ENCODE data around the gene NIPBL.
"Not testable (repeated sequence)": the region's sequence is repeated elsewhere in the genome, so short reads cannot be mapped to it uniquely, and the experiment has no call there.

Gene NIPBL

DNA sequence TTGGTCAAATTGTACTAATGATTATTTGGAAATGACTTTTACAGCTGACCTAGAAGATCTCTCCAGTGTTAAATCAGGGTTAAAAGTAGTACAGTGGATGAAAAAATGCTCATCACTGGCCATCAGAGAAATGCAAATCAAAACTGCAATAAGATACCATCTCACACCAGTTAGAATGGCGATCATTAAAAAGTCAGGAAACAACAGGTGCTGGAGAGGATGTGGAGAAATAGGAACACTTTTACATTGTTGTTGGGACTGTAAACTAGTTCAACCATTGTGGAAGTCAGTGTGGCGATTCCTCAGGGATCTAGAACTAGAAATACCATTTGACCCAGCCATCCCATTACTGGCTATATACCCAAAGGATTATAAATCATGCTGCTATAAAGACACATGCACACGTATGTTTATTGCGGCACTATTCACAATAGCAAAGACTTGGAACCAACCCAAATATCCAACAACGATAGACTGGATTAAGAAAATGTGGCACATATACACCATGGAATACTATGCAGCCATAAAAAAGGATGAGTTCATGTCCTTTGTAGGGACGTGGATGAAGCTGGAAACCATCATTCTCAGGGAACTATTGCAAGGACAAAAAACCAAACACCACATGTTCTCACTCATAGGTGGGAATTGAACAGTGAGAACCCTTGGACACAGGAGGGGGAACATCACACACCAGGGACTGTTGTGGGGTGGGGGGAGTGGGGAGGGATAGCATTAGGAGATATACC lies 15.7 kb downstream of the NIPBL start:
- H3K4me3 ChIP-seq (ENCODE audit: control insufficient read depth in 1 of 7, extremely low read depth in 1 of 7, insufficient read depth in 4 of 7, low read depth in 2 of 7, low read length in 6 of 7); DNase-seq; H3K9me3 ChIP-seq (ENCODE audit: control extremely low read depth in 1 of 5, control insufficient read depth in 4 of 5, insufficient read depth in 2 of 5, low read depth in 1 of 5, low read length in 4 of 5); H3K27ac ChIP-seq (ENCODE audit: insufficient read depth in 1 of 2, low read depth in 1 of 2, low read length in 2 of 2, poor library complexity in 1 of 2, severe bottlenecking in 2 of 2); H3K4me1 ChIP-seq (ENCODE audit: control extremely low read depth in 1 of 4, control insufficient read depth in 4 of 4, insufficient read depth in 4 of 4, low read length in 3 of 4); H3K27me3 ChIP-seq (replicated peaks in 2 of 5; ENCODE audit: control insufficient read depth in 4 of 5, insufficient read depth in 5 of 5, low read length in 4 of 5): not testable (repeated sequence)
- H3K36me3 ChIP-seq (ENCODE audit: control insufficient read depth in 4 of 4, insufficient read depth in 4 of 4, low read length in 3 of 4): peaks cover 2 to 11% (median 5%) of the 10 kb centered on the region in 4 experiments
- ChIA-PET CTCF (interaction anchor here (1.2 kb wide), 1 partner anchor 21 kb away, joined by 3 read pairs; no protein-coding TSS in a partner anchor), POLR2A (interaction anchor here (0.6 kb wide), 1 partner anchor 50 kb away, joined by 5 read pairs; no protein-coding TSS in a partner anchor)
- WGBS (ENCODE audit: insufficient coverage): no CpG with 5 or more reads among the region's 6 CpGs

DNA sequence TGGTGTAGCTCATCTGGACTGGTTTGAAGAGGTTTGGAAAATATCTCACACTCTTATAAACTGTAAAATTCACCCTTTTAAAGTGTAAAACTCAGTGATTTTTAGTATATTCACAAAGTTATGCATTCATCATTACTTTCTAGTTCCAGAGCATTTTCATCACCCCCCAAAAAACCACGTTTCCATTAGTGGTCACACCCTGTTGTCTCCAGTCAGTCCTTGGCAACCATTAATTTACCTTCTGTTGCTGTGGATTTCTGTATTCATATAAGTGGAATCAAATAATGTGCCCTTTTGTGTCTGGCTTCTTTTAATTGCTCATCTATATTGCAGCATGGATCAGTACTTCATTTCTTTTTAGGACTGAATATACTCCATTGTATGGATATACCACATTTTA lies 18.4 kb downstream of the NIPBL start:
- WGBS (ENCODE audit: insufficient coverage): no CpG with 5 or more reads among the region's 1 CpG
- Histone ChIP-seq H3K27ac (ENCODE audit: insufficient read depth in 1 of 2, low read depth in 1 of 2, low read length in 2 of 2, poor library complexity in 1 of 2, severe bottlenecking in 2 of 2) (no peak overlapping the region), H3K36me3 (ENCODE audit: control insufficient read depth in 4 of 4, insufficient read depth in 4 of 4, low read length in 3 of 4) (peaks cover 2 to 11% (median 5%) of the 10 kb centered on the region in 4 experiments), H3K27me3 (replicated peaks in 2 of 5; ENCODE audit: control insufficient read depth in 4 of 5, insufficient read depth in 5 of 5, low read length in 4 of 5) (no peaks in the 10 kb centered on the region), H3K4me3 (ENCODE audit: control insufficient read depth in 1 of 7, extremely low read depth in 1 of 7, insufficient read depth in 4 of 7, low read depth in 2 of 7, low read length in 6 of 7) (no peak overlapping the region), H3K9me3 (ENCODE audit: control extremely low read depth in 1 of 5, control insufficient read depth in 4 of 5, insufficient read depth in 2 of 5, low read depth in 1 of 5, low read length in 4 of 5) (peaks cover 0 to 7% (median 0%) of the 10 kb centered on the region in 5 experiments), H3K4me1 (ENCODE audit: control extremely low read depth in 1 of 4, control insufficient read depth in 4 of 4, insufficient read depth in 4 of 4, low read length in 3 of 4) (no peaks in the 10 kb centered on the region)
- CTCF ChIA-PET: interaction anchor here (1.3 to 1.6 kb wide), 2 partner anchors 10 to 52 kb away, joined by 3 to 6 read pairs; no protein-coding TSS in a partner anchor
- POLR2A ChIA-PET: no interaction called here
- peak in 1 of 3 donors; percentile 28 for DNase-seq

DNA sequence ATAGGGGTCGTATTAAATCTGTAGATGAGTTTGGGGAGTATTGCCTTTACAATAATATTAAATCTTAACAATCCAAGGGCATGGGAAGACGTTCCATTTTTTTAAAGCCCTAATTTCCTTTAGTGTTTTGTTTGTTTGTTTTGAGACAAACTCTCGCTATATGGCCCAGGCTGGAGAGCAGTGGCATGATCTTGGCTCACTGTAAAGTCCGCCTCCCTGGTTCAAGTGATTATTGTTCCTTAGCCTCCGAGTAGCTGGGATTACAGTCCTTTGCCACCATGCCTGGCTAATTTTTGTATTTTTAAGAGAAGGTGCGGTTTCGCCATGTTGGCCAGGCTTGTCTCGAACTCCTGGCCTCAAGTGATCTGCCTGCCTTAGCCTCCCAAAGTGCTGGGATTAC lies 19.9 kb downstream of the NIPBL start:
- H3K36me3 ChIP-seq (ENCODE audit: control insufficient read depth in 4 of 4, insufficient read depth in 4 of 4, low read length in 3 of 4): peaks cover 0 to 8% (median 3%) of the 10 kb centered on the region in 4 experiments
- ChIA-PET CTCF (no interaction called here), POLR2A (no interaction called here)
- DNase-seq: no peak
- WGBS (ENCODE audit: insufficient coverage): 98% methylated on average over 6 of the region's 8 CpGs
- H3K9me3 ChIP-seq (ENCODE audit: control extremely low read depth in 1 of 5, control insufficient read depth in 4 of 5, insufficient read depth in 2 of 5, low read depth in 1 of 5, low read length in 4 of 5): peaks cover 0 to 9% (median 0%) of the 10 kb centered on the region in 5 experiments
- no peak overlapping the region for H3K27ac ChIP-seq (ENCODE audit: insufficient read depth in 1 of 2, low read depth in 1 of 2, low read length in 2 of 2, poor library complexity in 1 of 2, severe bottlenecking in 2 of 2)
- no peaks in the 10 kb centered on the region for H3K27me3 ChIP-seq (replicated peaks in 2 of 5; ENCODE audit: control insufficient read depth in 4 of 5, insufficient read depth in 5 of 5, low read length in 4 of 5)
- no peak overlapping the region for H3K4me3 ChIP-seq (ENCODE audit: control insufficient read depth in 1 of 7, extremely low read depth in 1 of 7, insufficient read depth in 4 of 7, low read depth in 2 of 7, low read length in 6 of 7)
- no peaks in the 10 kb centered on the region for H3K4me1 ChIP-seq (ENCODE audit: control extremely low read depth in 1 of 4, control insufficient read depth in 4 of 4, insufficient read depth in 4 of 4, low read length in 3 of 4)

DNA sequence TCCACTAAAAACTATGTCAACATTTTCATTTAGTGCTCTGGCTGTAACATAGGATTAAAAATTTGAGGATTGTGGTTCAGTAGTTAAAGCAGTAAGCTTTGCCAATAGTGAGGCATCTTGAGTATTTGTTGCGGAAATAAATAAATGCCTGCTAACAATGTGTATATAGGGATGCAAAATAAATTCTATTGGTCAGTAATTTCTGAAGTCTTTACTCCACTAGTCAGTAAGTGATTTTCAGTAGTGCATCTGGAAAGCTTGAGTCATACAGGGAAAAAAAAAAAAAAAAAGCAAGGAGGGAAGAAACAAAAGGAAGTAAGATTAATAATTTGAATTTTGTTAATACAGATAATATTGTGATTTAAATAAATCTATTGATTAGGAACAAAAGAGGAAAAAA lies 21.0 kb downstream of the NIPBL start:
- Histone ChIP-seq H3K36me3 (ENCODE audit: control insufficient read depth in 4 of 4, insufficient read depth in 4 of 4, low read length in 3 of 4) (peaks cover 0 to 7% (median 0%) of the 10 kb centered on the region in 4 experiments), H3K27me3 (replicated peaks in 2 of 5; ENCODE audit: control insufficient read depth in 4 of 5, insufficient read depth in 5 of 5, low read length in 4 of 5) (no peaks in the 10 kb centered on the region), H3K27ac (ENCODE audit: insufficient read depth in 1 of 2, low read depth in 1 of 2, low read length in 2 of 2, poor library complexity in 1 of 2, severe bottlenecking in 2 of 2) (no peak overlapping the region), H3K4me3 (ENCODE audit: control insufficient read depth in 1 of 7, extremely low read depth in 1 of 7, insufficient read depth in 4 of 7, low read depth in 2 of 7, low read length in 6 of 7) (no peak overlapping the region), H3K4me1 (ENCODE audit: control extremely low read depth in 1 of 4, control insufficient read depth in 4 of 4, insufficient read depth in 4 of 4, low read length in 3 of 4) (no peaks in the 10 kb centered on the region), H3K9me3 (ENCODE audit: control extremely low read depth in 1 of 5, control insufficient read depth in 4 of 5, insufficient read depth in 2 of 5, low read depth in 1 of 5, low read length in 4 of 5) (peaks cover 0 to 19% (median 1%) of the 10 kb centered on the region in 5 experiments)
- 80% methylated on average over 1 of the region's 1 CpG for WGBS (ENCODE audit: insufficient coverage)
- CTCF ChIA-PET: no interaction called here
- POLR2A ChIA-PET: no interaction called here
- DNase-seq: no peak

- CTCF ChIA-PET: no interaction called here
- DNase-seq: no peak
- no CpG with 5 or more reads among the region's 1 CpG for WGBS (ENCODE audit: insufficient coverage)
- POLR2A ChIA-PET: no interaction called here
- Histone ChIP-seq H3K9me3 (ENCODE audit: control extremely low read depth in 1 of 5, control insufficient read depth in 4 of 5, insufficient read depth in 2 of 5, low read depth in 1 of 5, low read length in 4 of 5) (peaks cover 0 to 22% (median 1%) of the 10 kb centered on the region in 5 experiments), H3K27me3 (replicated peaks in 2 of 5; ENCODE audit: control insufficient read depth in 4 of 5, insufficient read depth in 5 of 5, low read length in 4 of 5) (no peaks in the 10 kb centered on the region), H3K27ac (ENCODE audit: insufficient read depth in 1 of 2, low read depth in 1 of 2, low read length in 2 of 2, poor library complexity in 1 of 2, severe bottlenecking in 2 of 2) (no peak overlapping the region), H3K4me3 (ENCODE audit: control insufficient read depth in 1 of 7, extremely low read depth in 1 of 7, insufficient read depth in 4 of 7, low read depth in 2 of 7, low read length in 6 of 7) (no peak overlapping the region), H3K4me1 (ENCODE audit: control extremely low read depth in 1 of 4, control insufficient read depth in 4 of 4, insufficient read depth in 4 of 4, low read length in 3 of 4) (no peaks in the 10 kb centered on the region), H3K36me3 (ENCODE audit: control insufficient read depth in 4 of 4, insufficient read depth in 4 of 4, low read length in 3 of 4) (peaks cover 0 to 7% (median 0%) of the 10 kb centered on the region in 4 experiments)
These were observed 23.3 kb downstream of the NIPBL start for GRCh38 chr5:36899860-36900259.

DNA sequence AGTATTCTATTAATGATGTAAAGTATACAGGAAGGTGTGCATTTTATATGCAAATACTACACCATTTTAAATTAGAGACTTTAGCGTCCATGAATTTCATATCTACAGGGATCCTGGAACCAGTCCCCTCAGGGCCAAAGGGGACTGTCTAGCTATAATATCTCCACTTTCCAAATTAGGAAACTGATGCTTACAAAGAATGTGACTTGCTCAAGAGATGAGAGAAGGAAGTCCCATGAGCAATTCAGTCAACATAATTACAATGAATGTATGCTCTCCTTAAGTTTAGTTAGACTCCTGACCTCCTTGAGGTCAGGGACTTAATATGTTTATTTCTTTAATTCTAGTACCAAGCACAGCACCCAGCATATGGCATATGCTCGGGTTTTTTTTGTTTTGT lies 23.7 kb downstream of the NIPBL start:
- Histone ChIP-seq H3K4me3 (ENCODE audit: control insufficient read depth in 1 of 7, extremely low read depth in 1 of 7, insufficient read depth in 4 of 7, low read depth in 2 of 7, low read length in 6 of 7) (no peak overlapping the region), H3K4me1 (ENCODE audit: control extremely low read depth in 1 of 4, control insufficient read depth in 4 of 4, insufficient read depth in 4 of 4, low read length in 3 of 4) (no peaks in the 10 kb centered on the region), H3K27ac (ENCODE audit: insufficient read depth in 1 of 2, low read depth in 1 of 2, low read length in 2 of 2, poor library complexity in 1 of 2, severe bottlenecking in 2 of 2) (no peak overlapping the region), H3K9me3 (ENCODE audit: control extremely low read depth in 1 of 5, control insufficient read depth in 4 of 5, insufficient read depth in 2 of 5, low read depth in 1 of 5, low read length in 4 of 5) (peaks cover 0 to 18% (median 1%) of the 10 kb centered on the region in 5 experiments), H3K27me3 (replicated peaks in 2 of 5; ENCODE audit: control insufficient read depth in 4 of 5, insufficient read depth in 5 of 5, low read length in 4 of 5) (no peaks in the 10 kb centered on the region), H3K36me3 (ENCODE audit: control insufficient read depth in 4 of 4, insufficient read depth in 4 of 4, low read length in 3 of 4) (peaks cover 0 to 3% (median 0%) of the 10 kb centered on the region in 4 experiments)
- no CpG with 5 or more reads among the region's 2 CpGs for WGBS (ENCODE audit: insufficient coverage)
- no peak for DNase-seq
- ChIA-PET CTCF (no interaction called here), POLR2A (no interaction called here)

DNA sequence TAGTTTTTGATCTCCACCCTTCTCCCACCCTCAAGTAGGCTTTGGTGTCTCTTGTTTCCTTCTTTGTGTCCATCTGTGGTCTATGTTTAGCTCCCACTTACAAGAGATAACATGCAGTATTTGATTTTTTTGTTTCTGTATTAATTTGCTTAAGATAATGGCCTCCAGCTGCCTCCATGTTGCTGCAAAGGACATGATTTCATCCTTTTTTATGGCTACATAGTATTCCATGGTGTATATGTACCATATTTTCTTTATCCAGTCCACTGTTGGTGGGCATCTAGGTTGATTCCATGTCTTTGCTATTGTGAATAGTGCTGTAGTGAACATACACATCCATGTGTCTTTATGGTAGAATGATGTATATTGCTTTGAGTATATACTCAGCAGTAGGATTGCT lies 24.5 kb downstream of the NIPBL start:
- H3K4me3 ChIP-seq (ENCODE audit: control insufficient read depth in 1 of 7, extremely low read depth in 1 of 7, insufficient read depth in 4 of 7, low read depth in 2 of 7, low read length in 6 of 7); POLR2A ChIA-PET; H3K27me3 ChIP-seq (replicated peaks in 2 of 5; ENCODE audit: control insufficient read depth in 4 of 5, insufficient read depth in 5 of 5, low read length in 4 of 5); DNase-seq; H3K36me3 ChIP-seq (ENCODE audit: control insufficient read depth in 4 of 4, insufficient read depth in 4 of 4, low read length in 3 of 4); H3K4me1 ChIP-seq (ENCODE audit: control extremely low read depth in 1 of 4, control insufficient read depth in 4 of 4, insufficient read depth in 4 of 4, low read length in 3 of 4); CTCF ChIA-PET; H3K27ac ChIP-seq (ENCODE audit: insufficient read depth in 1 of 2, low read depth in 1 of 2, low read length in 2 of 2, poor library complexity in 1 of 2, severe bottlenecking in 2 of 2): not testable (repeated sequence)
- peaks cover 0 to 15% (median 1%) of the 10 kb centered on the region in 5 experiments for H3K9me3 ChIP-seq (ENCODE audit: control extremely low read depth in 1 of 5, control insufficient read depth in 4 of 5, insufficient read depth in 2 of 5, low read depth in 1 of 5, low read length in 4 of 5)

All from common myeloid progenitor, CD34-positive (primary cell).